ENCODE measurements around the gene STOX2. TPM values are rescaled to one million over a fixed set of nuclear protein-coding genes. Genes with fewer than 3 reads are reported as not detected.

The STOX2 gene
- total and polyA plus RNA-seq, 2 of the 13 experiments (the other 11 are each of a cell fraction or from before 2014, with no cell fraction given), result 0.01 to 0.15 TPM

- TF ChIP-seq GRHL1 (CRISPR knock-in tag; conservative IDR thresholded peaks at IDR 0.05), result no peak
These were observed 151.8 kb downstream of the STOX2 start (continued) for GRCh38 chr4:184056877-184057276.

GRCh38 chr4:184058026-184058425, 152.9 kb downstream of the STOX2 start:
- Histone ChIP-seq H3K79me2 (ENCODE audit: insufficient read depth, low read length) (no peaks in the 10 kb centered on the region), H3K27me3 (ENCODE audit: control insufficient read depth in 1 of 2, insufficient read depth in 2 of 2, low read length in 2 of 2) (no peaks in the 10 kb centered on the region; a peak in 2 of 5 replicates), H2AFZ (ENCODE audit: low read length) (no peak overlapping the region), H3K4me2 (ENCODE audit: low read depth, low read length) (no peak overlapping the region), H3K27ac (ENCODE audit: extremely low read length, insufficient read depth, low read length) (no peak overlapping the region), H3K36me3 (replicated peaks in 1 of 2; ENCODE audit: control insufficient read depth in 1 of 2, insufficient read depth in 2 of 2, low read length in 2 of 2) (no peaks in the 10 kb centered on the region), H3K9me3 (ENCODE audit: low read length) (no peaks in the 10 kb centered on the region), H3K4me1 (ENCODE audit: insufficient read depth, low read length) (no peaks in the 10 kb centered on the region), H3K9ac (ENCODE audit: insufficient read depth, low read depth, low read length) (no peak overlapping the region), H3K4me3 (replicated peaks in 1 of 3; ENCODE audit: insufficient read depth in 1 of 3, low read depth in 2 of 3, low read length in 3 of 3) (no peak overlapping the region), H4K20me1 (ENCODE audit: insufficient read depth, low read length) (no peaks in the 10 kb centered on the region)
- ChIA-PET POLR2A (no interaction called here), CTCF (ENCODE audit: low intra/inter-chr PET ratio, low total read pairs) (no interaction called here)
- no TSS peak for BruUV-seq (replicated peaks)
- ATAC-seq (no peak), FAIRE-seq (no peak), DNase-seq (ENCODE audit: low spot score) (no peak)
- WGBS (ENCODE audit: low lambda C conversion rate), result 44% methylated on average over 6 of the region's 6 CpGs
- in situ Hi-C loops (cut with HindIII; ENCODE audit: extremely low pct_ligation_motif_present, low pct_unique_long_range_greater_than_20kb) (no loop called here), intact Hi-C loops (cut with micrococcal nuclease; ENCODE audit: unreplicated experiment) (no loop called here)
- TF ChIP-seq NCOA2 (CRISPR knock-in tag; IDR thresholded peaks at IDR 0.05) (no peak), MLLT10 (CRISPR knock-in tag; IDR thresholded peaks at IDR 0.05) (no peak), FUBP1 (CRISPR knock-in tag; IDR thresholded peaks at IDR 0.05; ENCODE audit: borderline replicate concordance) (no peak), GMEB1 (CRISPR knock-in tag; IDR thresholded peaks at IDR 0.05; ENCODE audit: borderline replicate concordance) (no peak), NR1H2 (CRISPR knock-in tag; IDR thresholded peaks at IDR 0.05; ENCODE audit: borderline replicate concordance, low read depth) (no peak), HINFP (CRISPR knock-in tag; IDR thresholded peaks at IDR 0.05; ENCODE audit: low read depth) (no peak), CENPBD1 (CRISPR knock-in tag; IDR thresholded peaks at IDR 0.05; ENCODE audit: borderline replicate concordance, low read depth) (no peak), MYC (CRISPR knock-in tag; IDR thresholded peaks at IDR 0.05; ENCODE audit: borderline replicate concordance) (no peak), ZNF296 (CRISPR knock-in tag; conservative IDR thresholded peaks at IDR 0.05) (no peak)
